Measurements from ENCODE around the gene PHF21A.
"Not testable (repeated sequence)": the region's sequence is repeated elsewhere in the genome, so short reads cannot be mapped to it uniquely, and the experiment has no call there.

The PHF21A gene

GRCh38 chr11:45904309-45904915 lies 216.8 kb downstream of the PHF21A start:
- no peak for DNase-seq (ENCODE audit: low read depth, low spot score)

- DNase-seq (ENCODE audit: low read depth, low spot score): no peak
Observed at GRCh38 chr11:45902452-45903380, 218.5 kb downstream of the PHF21A start.

- no peak for DNase-seq (ENCODE audit: low read depth, low spot score)
Observed at GRCh38 chr11:45901626-45902025, 219.6 kb downstream of the PHF21A start.

- DNase-seq (ENCODE audit: low read depth, low spot score): no peak
Observed at GRCh38 chr11:45900916-45901617, 220.2 kb downstream of the PHF21A start.

- DNase-seq (ENCODE audit: low read depth, low spot score): not testable (repeated sequence)
Observed at GRCh38 chr11:45900175-45900800, 221.0 kb downstream of the PHF21A start.

GRCh38 chr11:45899448-45900174 lies 221.6 kb downstream of the PHF21A start:
- DNase-seq (ENCODE audit: low read depth, low spot score): peak; percentile 42

- DNase-seq (ENCODE audit: low read depth, low spot score): no peak
Observed at GRCh38 chr11:45899086-45899447, 222.2 kb downstream of the PHF21A start.

GRCh38 chr11:45897556-45897955 lies 223.7 kb downstream of the PHF21A start:
- DNase-seq (ENCODE audit: low read depth, low spot score): no peak

GRCh38 chr11:45896422-45896984 lies 224.8 kb downstream of the PHF21A start:
- no peak for DNase-seq (ENCODE audit: low read depth, low spot score)

GRCh38 chr11:45895553-45896259 lies 225.5 kb downstream of the PHF21A start:
- no peak for DNase-seq (ENCODE audit: low read depth, low spot score)

GRCh38 chr11:45894555-45895247 lies 226.6 kb downstream of the PHF21A start:
- DNase-seq (ENCODE audit: low read depth, low spot score): no peak

GRCh38 chr11:45892856-45893255 lies 228.4 kb downstream of the PHF21A start:
- DNase-seq (ENCODE audit: low read depth, low spot score): no peak

- no peak for DNase-seq (ENCODE audit: low read depth, low spot score)
Observed at GRCh38 chr11:45890886-45891550, 230.2 kb downstream of the PHF21A start.

- DNase-seq (ENCODE audit: low read depth, low spot score): no peak
Observed at GRCh38 chr11:45889966-45890365, 231.3 kb downstream of the PHF21A start.

GRCh38 chr11:45889555-45889954 lies 231.7 kb downstream of the PHF21A start:
- DNase-seq (ENCODE audit: low read depth, low spot score): no peak

- DNase-seq (ENCODE audit: low read depth, low spot score): no peak
Observed at GRCh38 chr11:45887587-45887986, 233.7 kb downstream of the PHF21A start.

- no peak for DNase-seq (ENCODE audit: low read depth, low spot score)
Observed at GRCh38 chr11:45886816-45887520, 234.3 kb downstream of the PHF21A start.

GRCh38 chr11:45885921-45886721 lies 235.1 kb downstream of the PHF21A start:
- no peak for DNase-seq (ENCODE audit: low read depth, low spot score)

All from activated naive CD8-positive, alpha-beta T cell treated with anti-CD3 and anti-CD28 coated beads, Interleukin-2, amount 50 U/mL, for 16 hours (primary cell).